Measurements from ENCODE around the gene RILPL1.

DNA sequence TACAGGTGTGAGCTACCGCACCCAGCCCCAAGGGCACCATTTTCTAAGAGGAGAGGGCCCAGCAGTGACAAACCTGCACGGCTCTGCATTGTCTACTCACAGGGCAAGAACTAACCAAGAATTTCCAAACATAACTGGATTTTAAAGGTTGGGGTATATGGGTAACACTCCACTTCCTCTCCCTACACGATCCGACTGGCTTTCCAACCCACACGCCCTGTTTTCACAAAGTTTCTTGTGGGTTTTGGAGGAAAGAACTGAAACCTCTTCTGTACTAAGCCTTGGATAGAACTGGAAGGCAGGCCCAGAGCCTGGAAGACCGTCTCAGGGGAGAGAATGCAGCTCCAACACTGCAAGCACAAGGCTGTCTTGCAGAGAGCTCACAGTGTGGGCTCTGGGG is 50.6 kb downstream of the RILPL1 start:
- no peak for TF ChIP-seq POLR2A (IDR thresholded peaks at IDR 0.05)
- TF ChIP-seq, protein P1, sequence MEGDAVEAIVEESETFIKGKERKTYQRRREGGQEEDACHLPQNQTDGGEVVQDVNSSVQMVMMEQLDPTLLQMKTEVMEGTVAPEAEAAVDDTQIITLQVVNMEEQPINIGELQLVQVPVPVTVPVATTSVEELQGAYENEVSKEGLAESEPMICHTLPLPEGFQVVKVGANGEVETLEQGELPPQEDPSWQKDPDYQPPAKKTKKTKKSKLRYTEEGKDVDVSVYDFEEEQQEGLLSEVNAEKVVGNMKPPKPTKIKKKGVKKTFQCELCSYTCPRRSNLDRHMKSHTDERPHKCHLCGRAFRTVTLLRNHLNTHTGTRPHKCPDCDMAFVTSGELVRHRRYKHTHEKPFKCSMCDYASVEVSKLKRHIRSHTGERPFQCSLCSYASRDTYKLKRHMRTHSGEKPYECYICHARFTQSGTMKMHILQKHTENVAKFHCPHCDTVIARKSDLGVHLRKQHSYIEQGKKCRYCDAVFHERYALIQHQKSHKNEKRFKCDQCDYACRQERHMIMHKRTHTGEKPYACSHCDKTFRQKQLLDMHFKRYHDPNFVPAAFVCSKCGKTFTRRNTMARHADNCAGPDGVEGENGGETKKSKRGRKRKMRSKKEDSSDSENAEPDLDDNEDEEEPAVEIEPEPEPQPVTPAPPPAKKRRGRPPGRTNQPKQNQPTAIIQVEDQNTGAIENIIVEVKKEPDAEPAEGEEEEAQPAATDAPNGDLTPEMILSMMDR (IDR thresholded peaks at IDR 0.05): no peak

All from uterus (tissue), 2 donors.